Adipocyte (in vitro differentiated cells): ENCODE measurements around the gene SPRED2.

Experiments
- DNase-seq: peaks from one replicate; pipeline ENCODE4 v3.0.0-alpha.2; 2015; ENCODE audit warnings: low read depth
- H3K27me3 ChIP-seq: replicated peaks from 2 replicates; pipeline ENCODE4 v1.7.0; 2013; ENCODE audit warnings: mild to moderate bottlenecking, low read length, moderate library complexity; ENCODE audit not compliant: control insufficient read depth, insufficient read depth
- H3K36me3 ChIP-seq: 2 replicates; pipeline ENCODE4 v1.7.0; 2013; ENCODE audit warnings: low read length, mild to moderate bottlenecking, moderate library complexity; ENCODE audit not compliant: control insufficient read depth, insufficient read depth, severe bottlenecking
- H3K4me1 ChIP-seq: 2 replicates; pipeline ENCODE4 v1.7.0; 2013; ENCODE audit warnings: mild to moderate bottlenecking, low read length, moderate library complexity; ENCODE audit not compliant: control insufficient read depth, insufficient read depth
- H3K4me3 ChIP-seq: 2 replicates; pipeline ENCODE4 v1.7.0; 2013; ENCODE audit warnings: mild to moderate bottlenecking, low read length, moderate library complexity
- H3K9ac ChIP-seq: 2 replicates; pipeline ENCODE4 v1.7.0; 2013; ENCODE audit warnings: mild to moderate bottlenecking, low read length, moderate library complexity
- H3K9me3 ChIP-seq: 2 replicates; pipeline ENCODE4 v1.7.0; 2013; ENCODE audit warnings: mild to moderate bottlenecking, low read length, moderate library complexity; ENCODE audit not compliant: control insufficient read depth

SPRED2 gene

DNA sequence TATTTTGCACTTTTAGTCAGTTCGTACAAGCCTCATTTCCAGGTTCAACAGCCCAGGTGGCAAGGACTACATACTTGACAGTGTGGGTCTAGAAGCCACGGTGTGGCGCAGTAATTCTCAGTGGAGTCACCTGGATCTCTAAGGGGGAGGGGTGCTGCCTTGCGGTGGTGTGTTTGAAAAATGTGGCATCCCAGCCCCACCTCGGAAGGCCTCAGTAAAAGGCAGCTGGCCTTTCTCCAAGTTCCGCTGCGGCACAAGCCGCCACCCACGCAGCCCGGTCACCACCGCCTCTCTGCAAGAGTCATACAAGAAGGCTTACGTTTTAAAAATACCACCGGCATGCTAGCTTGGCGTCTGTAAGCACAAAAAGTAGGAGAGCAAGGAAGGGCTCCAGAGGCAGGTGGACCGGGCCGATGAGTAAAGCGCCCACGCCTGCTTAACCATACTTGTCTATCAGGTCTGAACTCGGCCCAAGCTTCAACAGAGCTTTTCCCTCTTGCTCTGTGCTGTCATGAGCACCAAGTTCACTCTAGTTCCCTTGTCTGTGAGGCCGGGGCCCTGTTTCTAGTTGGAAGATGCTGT is 49.5 kb downstream of the SPRED2 start:
- no peaks in the 10 kb centered on the region for H3K9me3 ChIP-seq
- H3K36me3 ChIP-seq, result no peaks in the 10 kb centered on the region
- peak; percentile 90 for DNase-seq
- peak overlapping the region; percentile 31 for H3K4me3 ChIP-seq
- H3K9ac ChIP-seq, result peak overlapping the region; percentile 62
- no peaks in the 10 kb centered on the region for H3K27me3 ChIP-seq
- peaks cover 50% of the 10 kb centered on the region for H3K4me1 ChIP-seq

DNA sequence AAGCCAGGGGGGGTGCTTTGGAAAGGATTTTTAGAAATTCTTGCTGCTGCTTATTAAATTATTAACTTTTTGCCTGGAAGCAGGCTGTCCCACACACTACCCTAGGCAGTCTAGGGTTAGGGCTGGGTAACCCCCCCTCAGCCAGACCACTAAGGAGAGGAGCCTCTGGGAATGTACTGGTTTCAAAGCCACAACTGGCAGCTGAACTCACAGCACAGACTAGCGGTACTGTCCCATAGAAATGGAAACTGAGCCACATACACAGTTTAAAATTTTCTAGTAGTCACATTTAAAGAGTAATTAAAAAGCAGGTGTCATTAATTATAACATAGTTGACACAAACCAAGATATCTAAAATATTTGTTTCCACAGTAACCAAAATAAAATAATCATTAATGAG is 50.1 kb downstream of the SPRED2 start:
- peak; percentile 7 for DNase-seq
- Histone ChIP-seq H3K9me3 (no peaks in the 10 kb centered on the region), H3K27me3 (no peaks in the 10 kb centered on the region), H3K4me1 (peaks cover 56% of the 10 kb centered on the region), H3K36me3 (no peaks in the 10 kb centered on the region), H3K9ac (peak overlapping the region; percentile 62), H3K4me3 (peak overlapping the region; percentile 31)

DNA sequence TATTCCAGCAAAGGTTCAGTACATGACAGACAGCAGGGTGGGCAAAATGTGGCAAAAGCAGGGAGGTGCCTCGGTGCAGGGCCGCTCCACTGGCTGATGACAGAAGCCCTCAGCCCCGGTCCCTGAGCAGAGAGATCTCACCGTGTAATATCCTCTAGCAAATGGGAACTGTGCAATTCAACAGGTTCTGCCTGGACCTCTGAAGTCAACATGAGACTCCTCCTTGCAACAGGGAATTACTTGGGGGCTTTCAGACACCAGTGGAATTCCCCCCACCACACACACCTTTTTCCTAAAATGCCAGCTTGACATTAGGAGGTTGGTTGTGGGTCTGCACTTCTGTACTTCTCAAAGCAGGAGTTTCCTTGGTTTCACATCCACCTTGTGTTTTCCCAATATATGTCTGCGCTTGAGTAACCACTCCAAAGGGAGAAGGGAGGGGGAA is 50.8 kb downstream of the SPRED2 start:
- Histone ChIP-seq H3K4me3 (no peak overlapping the region), H3K4me1 (peaks cover 56% of the 10 kb centered on the region), H3K9ac (peak overlapping the region; percentile 62), H3K27me3 (no peaks in the 10 kb centered on the region), H3K9me3 (no peaks in the 10 kb centered on the region), H3K36me3 (no peaks in the 10 kb centered on the region)
- DNase-seq, result no peak

DNA sequence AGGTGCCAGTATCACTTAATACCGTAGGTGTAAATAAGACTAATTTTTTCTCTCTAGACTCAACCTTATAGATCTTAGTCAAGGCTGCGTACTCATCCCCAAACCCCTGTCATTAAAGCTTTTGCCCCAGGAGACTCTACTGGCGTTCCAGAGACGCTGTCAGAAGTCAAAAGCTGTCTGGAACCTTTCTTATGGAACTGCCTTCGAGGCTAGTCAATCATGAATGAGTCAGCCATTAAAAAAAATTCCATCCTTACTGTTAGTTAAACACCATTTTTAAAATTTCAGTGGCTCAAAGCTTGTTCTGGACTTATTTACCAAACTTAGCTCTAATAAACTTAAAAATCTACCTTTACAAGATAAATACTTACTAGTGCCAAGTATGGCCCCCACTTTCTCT is 52.1 kb downstream of the SPRED2 start:
- no peak overlapping the region for H3K9ac ChIP-seq
- H3K9me3 ChIP-seq, result no peaks in the 10 kb centered on the region
- H3K4me1 ChIP-seq, result peaks cover 52% of the 10 kb centered on the region
- no peaks in the 10 kb centered on the region for H3K27me3 ChIP-seq
- no peaks in the 10 kb centered on the region for H3K36me3 ChIP-seq
- no peak overlapping the region for H3K4me3 ChIP-seq
- DNase-seq, result no peak

DNA sequence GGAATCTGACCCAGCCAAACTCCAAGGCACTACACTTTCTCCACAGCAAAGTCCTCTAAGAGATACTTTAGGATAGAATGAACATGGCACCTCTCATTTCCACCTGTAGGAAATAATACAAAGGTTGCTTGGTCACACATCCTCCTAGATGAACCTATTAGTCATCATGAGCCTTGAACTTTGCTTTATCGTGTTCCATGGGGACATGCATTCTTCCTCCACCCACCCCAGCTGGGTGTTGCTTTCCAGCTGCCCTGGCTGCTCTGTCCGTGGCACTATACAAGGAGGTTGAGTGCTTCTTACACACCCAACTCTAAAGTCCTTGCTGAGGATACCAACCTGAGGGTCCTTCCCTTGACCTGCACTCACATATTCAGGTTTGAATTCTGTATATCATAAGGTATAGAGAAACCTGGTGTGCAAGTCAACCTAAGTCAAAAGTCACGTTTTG is 52.7 kb downstream of the SPRED2 start:
- H3K9me3 ChIP-seq, result no peaks in the 10 kb centered on the region
- no peak overlapping the region for H3K9ac ChIP-seq
- no peak for DNase-seq
- H3K36me3 ChIP-seq, result no peaks in the 10 kb centered on the region
- peaks cover 52% of the 10 kb centered on the region for H3K4me1 ChIP-seq
- no peak overlapping the region for H3K4me3 ChIP-seq
- H3K27me3 ChIP-seq, result no peaks in the 10 kb centered on the region

DNA sequence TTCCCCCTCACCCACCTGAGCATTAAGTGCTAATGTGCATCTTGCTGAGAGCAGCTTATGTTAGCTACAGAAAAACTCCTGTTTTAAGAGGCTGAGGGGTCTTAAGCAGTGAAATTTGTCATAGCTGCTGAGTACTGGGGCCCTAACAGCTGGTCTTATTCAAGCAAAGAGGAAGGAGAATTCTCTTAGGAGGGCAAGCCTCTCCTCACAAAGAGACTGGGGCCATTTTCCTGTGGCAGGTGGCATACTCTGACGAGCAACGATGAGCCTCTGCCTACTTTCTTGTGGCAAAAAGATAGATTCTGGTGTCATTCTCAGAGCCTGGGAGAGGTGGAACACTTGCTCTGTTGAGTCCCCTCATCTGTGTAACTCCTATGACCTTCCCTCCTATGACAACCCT is 53.2 kb downstream of the SPRED2 start:
- DNase-seq, result no peak
- Histone ChIP-seq H3K4me1 (peaks cover 49% of the 10 kb centered on the region), H3K27me3 (no peaks in the 10 kb centered on the region), H3K36me3 (no peaks in the 10 kb centered on the region), H3K4me3 (no peak overlapping the region), H3K9ac (no peak overlapping the region), H3K9me3 (no peaks in the 10 kb centered on the region)

DNA sequence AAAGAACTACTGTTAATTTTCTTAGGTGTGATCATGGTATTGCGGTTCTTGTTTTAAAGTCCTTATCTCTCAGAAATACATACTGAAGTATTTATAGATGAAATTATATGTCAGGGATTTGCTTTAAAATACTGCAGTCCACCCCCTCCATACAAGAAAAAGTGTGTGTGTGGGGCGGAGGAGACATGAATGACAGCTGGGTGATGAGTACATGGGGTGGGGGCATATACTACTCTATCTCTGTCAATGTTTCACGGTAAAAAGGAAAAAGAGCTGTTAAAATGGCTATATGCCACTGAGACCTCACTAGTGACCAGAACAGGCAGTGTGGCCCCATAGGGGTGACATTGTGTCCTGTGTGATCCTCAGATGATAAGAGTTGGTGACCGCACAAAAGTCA is 54.1 kb downstream of the SPRED2 start:
- H3K27me3 ChIP-seq, result no peaks in the 10 kb centered on the region
- peaks cover 40% of the 10 kb centered on the region for H3K4me1 ChIP-seq
- H3K9me3 ChIP-seq, result no peaks in the 10 kb centered on the region
- no peak overlapping the region for H3K4me3 ChIP-seq
- H3K9ac ChIP-seq, result no peak overlapping the region
- no peaks in the 10 kb centered on the region for H3K36me3 ChIP-seq
- no peak for DNase-seq

DNA sequence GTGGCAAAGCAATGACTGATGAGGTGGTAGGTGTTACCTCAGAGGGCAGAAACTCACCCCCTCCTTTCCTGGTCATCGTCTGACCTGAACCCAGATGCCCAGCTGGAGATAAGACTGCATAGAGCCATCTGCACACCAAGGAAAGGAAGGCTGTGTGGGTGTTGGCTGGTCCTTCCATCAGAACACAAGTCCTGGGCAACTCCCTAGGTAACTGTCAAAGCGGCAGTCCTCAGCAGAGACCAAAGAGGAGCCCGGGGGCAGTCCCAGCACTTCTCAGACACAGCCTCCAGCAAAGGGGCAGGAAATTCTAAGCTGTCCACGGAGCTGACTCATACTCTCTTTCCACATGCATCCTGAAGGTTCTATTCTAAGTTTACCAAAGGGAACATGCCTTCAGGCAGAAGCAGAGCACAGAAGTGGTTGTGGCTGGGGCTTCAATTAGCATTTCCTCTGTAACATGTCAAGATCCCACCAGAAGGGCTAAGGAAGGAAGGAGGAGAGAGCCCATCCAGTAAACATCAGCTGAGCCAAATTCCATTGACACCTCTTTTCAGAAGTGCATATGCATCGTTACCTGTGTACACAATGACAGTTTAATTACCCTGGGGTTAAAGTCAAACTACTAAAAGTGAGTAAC is 54.7 kb downstream of the SPRED2 start:
- Histone ChIP-seq H3K9me3 (no peaks in the 10 kb centered on the region), H3K4me3 (no peak overlapping the region), H3K36me3 (no peaks in the 10 kb centered on the region), H3K27me3 (no peaks in the 10 kb centered on the region), H3K4me1 (peaks cover 39% of the 10 kb centered on the region), H3K9ac (no peak overlapping the region)
- DNase-seq, result peak; percentile 89

DNA sequence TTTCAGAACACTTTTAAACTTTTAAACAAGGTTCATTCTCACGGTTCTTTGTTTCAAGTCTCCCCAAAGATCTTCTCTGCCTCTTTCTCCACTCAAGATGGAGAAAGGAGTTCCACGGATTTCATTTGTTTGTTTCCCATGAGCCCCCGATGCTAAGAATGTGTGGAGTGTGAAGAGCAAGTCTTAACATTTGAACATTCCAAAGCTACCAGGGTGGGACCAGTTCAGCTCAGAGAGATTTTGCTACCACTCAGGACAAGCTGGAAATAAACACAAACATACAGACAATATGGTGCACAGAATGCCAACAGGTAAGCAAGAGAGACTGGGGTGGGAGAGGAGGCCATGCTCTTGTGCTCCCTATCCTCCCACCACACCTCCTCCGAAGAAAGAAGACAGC is 56.7 kb downstream of the SPRED2 start:
- DNase-seq, result no peak
- H3K36me3 ChIP-seq, result no peaks in the 10 kb centered on the region
- no peak overlapping the region for H3K9ac ChIP-seq
- no peaks in the 10 kb centered on the region for H3K27me3 ChIP-seq
- peaks cover 46% of the 10 kb centered on the region for H3K4me1 ChIP-seq
- no peak overlapping the region for H3K4me3 ChIP-seq
- H3K9me3 ChIP-seq, result no peaks in the 10 kb centered on the region

DNA sequence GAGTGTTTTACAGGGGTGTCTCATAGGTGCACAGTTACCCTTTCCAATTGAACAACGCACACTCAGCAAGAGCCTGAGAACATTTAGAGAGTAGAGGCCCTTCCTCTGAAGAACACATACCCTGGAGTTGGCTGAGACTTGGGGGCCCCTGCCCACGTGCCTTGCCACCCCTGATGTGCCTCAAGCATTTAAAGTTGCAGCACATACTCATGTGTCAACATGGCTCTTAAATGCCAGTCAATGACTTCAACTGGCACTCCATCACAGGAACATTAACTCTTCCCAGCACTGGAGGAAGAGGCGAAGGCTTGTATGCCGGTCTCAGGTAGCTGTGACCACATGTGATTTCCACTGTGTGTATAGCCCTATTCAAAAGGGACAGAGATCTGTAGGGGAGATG is 57.4 kb downstream of the SPRED2 start:
- Histone ChIP-seq H3K9me3 (no peaks in the 10 kb centered on the region), H3K9ac (no peak overlapping the region), H3K36me3 (no peaks in the 10 kb centered on the region), H3K4me1 (peaks cover 46% of the 10 kb centered on the region), H3K4me3 (no peak overlapping the region), H3K27me3 (no peaks in the 10 kb centered on the region)
- no peak for DNase-seq

DNA sequence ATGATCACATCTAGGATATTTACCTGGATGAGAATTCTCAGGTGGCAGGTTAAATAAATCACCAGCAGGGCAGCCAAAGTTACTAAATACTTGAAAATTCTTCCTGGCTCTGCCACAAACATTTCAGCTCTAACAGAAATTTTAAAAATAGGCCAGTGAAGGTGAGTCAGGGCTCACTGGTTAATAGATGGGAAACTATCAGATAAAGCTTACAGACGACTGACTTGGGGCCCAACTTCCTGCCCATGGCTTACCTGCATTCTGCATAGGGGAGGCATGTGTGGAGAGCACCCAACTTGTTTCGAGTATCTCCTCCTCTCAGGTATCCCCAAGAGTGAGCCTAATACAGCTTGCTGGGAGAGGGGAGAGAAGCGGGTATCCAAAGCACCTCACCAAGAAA is 57.8 kb downstream of the SPRED2 start:
- DNase-seq, result no peak
- H3K4me1 ChIP-seq, result peaks cover 43% of the 10 kb centered on the region
- no peak overlapping the region for H3K9ac ChIP-seq
- H3K4me3 ChIP-seq, result no peak overlapping the region
- no peaks in the 10 kb centered on the region for H3K27me3 ChIP-seq
- H3K36me3 ChIP-seq, result no peaks in the 10 kb centered on the region
- H3K9me3 ChIP-seq, result no peaks in the 10 kb centered on the region
